Stimulated activated CD8-positive, alpha-beta memory T cell treated with anti-CD3 and anti-CD28 coated beads, Interleukin-12 subunit alpha, Interleukin-12 subunit beta, amount 100 ng/mL, for 1 hour (primary cell): Measurements from ENCODE around the gene SCN8A.

Experiments
- DNase-seq: peaks from one replicate; pipeline ENCODE4 v3.0.0-alpha.2; 2020; ENCODE audit warnings: low read depth

The SCN8A gene

DNA sequence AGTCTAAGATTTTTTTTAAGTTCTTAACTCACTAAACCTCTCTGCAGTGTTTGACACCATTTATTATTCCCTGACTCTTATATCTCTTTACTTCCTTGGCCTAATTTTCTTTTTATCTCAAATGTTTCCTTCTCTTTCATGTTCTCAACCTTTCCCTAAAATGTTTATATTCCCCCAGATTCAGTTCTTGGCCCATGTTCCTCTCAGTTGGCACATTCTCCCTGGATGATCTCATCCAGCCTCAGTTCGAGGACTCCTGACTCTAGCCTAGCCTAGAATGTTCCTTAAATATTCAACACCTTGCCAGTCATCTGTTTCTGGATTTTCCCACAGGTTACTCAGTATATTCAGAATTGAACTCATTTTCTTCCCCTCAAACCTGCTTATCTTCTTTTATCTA is 81.3 kb downstream of the SCN8A start:
- no peak for DNase-seq

DNA sequence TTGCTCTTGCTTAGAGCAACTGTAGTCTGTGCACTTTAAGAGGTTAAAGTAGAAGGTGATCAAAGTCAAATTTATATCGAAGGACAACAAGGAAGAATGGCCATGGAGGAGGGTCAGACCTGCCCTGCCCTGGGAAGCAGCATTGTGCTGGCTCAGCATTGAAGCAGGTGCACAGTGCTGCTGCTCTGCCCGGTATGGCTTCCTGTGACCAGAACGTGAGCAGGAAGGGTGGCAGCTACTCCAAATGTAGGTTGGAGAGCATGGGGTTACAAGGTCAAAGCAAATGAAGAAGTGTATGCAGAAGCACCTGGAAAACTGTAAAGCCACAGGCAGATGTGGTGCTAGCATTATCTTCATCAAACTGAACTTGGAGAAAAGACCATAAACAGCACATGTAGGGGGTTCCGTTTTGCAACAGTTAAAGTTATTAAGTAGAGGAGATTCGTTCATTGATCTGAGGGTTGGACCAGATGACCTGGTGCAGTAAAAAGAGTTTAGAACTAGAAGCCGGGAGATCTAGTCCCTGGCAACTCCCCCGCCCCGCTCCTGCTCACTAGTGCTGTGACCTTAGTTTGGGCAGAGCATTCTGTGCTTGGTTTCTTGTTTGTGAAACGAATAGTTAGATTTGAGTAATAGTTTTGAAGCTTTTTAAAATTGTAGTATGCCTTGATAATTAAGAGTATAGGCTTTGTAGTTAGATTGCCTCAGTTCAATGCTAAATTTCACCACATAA is 84.2 kb downstream of the SCN8A start:
- DNase-seq = no peak

DNA sequence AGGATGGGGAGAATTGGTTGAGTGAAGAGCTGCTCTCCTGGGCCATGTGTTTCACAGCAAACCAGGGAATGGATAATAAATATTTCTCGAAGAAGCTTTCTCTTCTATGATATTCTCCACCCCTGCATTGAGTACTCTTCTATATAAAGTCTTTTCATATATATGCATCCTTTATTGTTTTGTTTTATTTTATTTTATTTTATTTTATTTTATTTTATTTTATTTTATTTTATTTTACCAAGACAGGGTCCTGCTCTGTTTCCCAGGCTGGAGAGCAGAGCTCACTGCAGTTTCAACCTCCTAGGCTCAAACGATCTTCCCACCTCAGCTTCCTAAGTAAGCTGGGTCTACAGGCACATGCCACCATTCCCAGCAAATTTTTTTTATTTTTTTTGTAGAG is 85.8 kb downstream of the SCN8A start:
- DNase-seq = no peak

DNA sequence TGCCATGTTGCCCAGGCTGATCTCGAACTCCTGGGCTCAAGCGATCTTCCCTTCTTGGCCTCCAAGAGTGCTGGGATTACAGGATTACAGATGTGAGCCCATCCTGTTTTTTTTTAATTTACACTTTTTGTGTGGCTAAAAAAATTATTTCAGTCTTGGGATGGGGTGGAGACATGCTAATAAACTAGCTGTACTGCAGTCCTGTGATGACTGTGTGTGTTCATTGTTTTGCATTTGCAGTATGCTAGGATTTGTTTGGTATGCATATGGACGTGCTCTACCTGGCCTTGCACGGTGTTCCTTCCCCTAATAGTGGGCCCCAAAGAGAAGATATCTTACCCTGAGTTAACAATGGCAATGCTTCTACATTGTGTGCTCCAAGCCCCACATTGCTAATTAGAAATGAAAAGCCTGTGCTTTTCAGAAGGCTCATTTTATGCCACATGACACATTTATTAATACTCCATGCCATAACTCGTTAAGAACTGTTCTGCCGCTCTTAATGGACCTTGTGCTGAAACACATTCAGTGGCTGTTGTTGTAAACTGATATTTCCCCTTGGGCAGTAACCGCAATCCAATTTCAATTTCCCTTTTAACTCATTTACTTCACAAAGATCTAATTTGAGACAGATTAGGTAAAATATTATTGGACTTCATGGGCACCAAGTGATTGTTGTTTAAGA is 86.4 kb downstream of the SCN8A start:
- no peak for DNase-seq

- DNase-seq = no peak
Measured at GRCh38 chr12:51678086-51678724, 87.2 kb downstream of the SCN8A start.

GRCh38 chr12:51682981-51683380 is 91.9 kb downstream of the SCN8A start:
- DNase-seq = no peak

- no peak for DNase-seq
Measured at GRCh38 chr12:51683763-51684357, 92.8 kb downstream of the SCN8A start.

DNA sequence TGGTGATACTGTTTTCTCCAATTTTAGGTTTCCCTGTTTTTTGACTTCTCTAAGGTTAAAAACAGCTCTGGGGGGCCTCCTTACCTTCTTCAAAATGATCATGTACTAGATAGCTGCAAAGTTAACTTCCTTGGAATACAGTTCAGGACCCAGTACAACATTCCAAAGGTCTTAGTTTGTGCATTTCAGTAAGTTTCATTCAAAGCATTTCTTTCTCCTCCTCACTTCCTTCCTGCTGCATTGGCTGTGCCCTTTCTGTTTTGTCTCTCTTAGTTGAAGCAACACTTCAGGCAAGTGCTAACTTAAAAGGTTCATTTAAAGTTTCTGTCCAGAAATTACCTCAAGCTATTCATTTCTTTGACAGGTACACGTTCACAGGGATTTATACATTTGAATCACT is 95.7 kb downstream of the SCN8A start:
- no peak for DNase-seq

- DNase-seq = no peak
Measured at GRCh38 chr12:51687177-51687576, 96.1 kb downstream of the SCN8A start.

GRCh38 chr12:51687614-51688013 is 96.6 kb downstream of the SCN8A start:
- no peak for DNase-seq

DNA sequence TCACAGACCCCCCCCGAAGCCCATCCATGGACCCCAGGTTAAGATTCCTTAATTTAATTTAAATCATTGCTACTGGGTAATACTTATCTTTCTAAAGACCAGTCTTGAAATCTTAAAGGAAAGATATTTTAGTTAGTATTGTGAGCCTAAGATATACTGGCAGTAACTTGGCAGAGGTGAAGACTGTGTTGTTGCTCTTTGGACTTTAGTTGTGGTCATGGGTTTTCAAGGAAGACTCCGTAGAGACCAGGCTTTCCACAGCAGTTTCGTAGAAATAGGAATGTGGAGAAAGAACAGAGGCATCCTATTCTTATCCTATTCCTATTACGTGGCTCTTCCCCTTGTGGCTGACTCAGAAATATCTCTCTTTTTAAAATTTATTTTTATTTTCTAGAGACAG is 99.0 kb downstream of the SCN8A start:
- DNase-seq = no peak

GRCh38 chr12:51692016-51692415 is 101.0 kb downstream of the SCN8A start:
- no peak for DNase-seq

- no peak for DNase-seq
Measured at GRCh38 chr12:51693569-51693968, 102.5 kb downstream of the SCN8A start.

DNA sequence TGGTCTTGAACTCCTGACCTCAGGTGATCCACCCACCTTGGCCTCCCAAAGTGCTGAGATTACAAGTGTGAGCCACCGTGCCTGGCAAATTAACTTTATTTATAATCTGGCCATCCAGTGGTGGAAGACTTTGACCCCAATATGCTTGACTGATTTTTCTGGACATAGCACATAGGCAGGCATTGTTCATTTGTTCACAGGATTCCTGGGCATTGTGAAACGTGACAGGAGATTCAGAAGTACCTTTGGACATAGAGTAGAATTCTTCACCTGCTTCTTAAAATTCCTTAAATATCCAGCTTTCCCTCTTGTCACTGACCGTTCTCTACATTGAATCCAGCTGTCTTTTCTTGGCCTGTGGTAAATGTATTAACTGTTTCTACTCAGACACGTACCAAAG is 103.1 kb downstream of the SCN8A start:
- DNase-seq = no peak

DNA sequence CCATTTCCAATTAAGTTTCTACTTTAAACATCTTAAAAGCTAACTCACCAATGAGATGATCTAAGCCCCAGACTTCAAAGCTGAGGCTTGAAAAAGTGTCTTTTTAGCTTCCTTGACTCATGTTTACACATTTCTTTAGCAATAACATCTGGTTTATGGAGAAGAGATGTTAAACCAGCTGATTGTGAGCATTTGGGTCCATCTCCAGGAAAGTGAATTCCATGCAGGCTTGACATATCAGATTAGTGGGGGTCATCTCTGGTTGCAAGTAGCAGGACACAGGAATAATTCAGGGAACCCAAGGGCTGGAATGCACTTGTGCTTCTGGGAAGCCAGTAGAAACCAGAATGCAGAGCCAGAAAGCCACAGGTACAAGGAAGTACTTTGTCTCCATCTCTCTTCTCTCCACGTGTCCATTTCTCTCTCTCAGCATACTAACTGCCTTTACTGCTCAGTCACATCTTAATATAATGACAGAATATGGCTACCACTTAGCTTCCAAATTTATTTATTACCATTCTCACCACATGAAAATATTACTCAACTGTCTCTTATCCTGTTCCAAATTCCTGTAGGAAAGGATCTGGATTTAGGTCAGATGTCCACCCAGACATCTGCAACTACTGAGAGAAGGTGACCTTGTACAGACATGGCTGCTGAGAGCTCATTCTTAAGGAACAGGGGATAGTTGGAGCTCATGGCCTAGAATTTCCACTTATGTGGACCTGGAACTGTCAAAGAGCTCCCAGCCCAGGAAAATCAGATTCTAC is 104.4 kb downstream of the SCN8A start:
- no peak for DNase-seq

DNA sequence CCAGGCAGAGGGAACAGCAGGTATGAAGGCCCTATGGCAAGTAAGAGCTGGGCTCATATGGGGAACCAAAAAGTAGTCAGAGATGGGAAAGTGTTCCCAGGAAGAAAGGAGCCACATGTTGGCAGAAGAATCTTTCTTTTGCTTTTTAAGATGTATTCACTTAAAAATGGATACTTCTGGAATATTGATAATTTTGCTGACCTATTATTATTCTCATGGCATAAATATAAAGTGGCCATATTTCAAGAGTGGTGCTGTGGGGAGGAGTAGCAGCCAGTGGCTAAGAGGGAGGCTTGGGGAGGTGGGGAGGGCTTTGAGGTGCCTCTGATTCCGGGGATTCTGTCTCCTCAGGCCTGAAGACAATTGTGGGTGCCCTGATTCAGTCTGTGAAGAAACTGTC is 108.2 kb downstream of the SCN8A start:
- no peak for DNase-seq

DNA sequence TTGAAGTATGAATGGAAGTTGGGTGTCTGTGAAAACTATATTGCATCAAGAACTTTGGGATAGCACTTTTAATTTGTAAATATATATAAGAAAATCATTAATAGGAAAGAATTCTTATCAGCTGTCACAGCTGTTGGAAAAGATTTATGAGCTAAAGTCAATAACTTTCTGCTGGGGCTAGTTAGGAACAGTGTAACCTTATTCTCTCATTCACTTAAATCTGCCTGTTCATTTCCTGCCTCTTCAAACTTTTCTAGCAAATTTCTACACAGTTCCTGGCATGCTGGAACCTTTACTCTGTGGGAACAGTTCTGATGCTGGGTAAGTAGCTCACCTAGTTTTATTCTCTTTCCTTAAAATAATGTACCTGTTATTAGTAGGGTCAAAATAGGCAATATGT is 109.9 kb downstream of the SCN8A start:
- no peak for DNase-seq

DNA sequence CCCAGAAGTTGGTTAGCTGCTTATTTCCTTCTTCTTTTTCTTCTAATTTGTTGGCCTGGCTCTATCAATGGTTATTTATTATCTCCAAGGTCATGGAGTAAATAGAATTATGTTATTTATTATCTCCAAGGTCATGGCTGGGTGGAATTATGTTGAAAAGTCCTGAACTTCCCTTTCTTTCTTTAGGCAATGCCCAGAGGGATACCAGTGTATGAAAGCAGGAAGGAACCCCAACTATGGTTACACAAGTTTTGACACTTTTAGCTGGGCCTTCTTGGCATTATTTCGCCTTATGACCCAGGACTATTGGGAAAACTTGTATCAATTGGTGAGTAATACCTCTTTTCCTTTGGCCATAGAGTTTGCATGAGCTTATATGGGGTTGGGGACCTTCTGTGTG is 111.6 kb downstream of the SCN8A start:
- DNase-seq = no peak

DNA sequence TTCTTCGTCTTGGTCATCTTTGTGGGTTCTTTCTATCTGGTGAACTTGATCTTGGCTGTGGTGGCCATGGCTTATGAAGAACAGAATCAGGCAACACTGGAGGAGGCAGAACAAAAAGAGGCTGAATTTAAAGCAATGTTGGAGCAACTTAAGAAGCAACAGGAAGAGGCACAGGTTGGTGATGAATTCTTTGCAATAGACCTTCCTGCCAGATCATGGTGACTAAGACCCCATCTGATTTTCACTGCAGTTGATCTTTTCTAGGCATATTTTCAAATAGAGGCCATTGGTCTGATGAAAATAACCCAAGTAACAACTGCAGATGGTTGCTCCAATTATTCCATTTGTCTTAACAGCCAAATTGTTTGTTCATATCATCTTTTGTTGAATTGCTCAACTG is 114.4 kb downstream of the SCN8A start:
- DNase-seq = no peak

GRCh38 chr12:51706206-51706605 is 115.2 kb downstream of the SCN8A start:
- no peak for DNase-seq

- DNase-seq = no peak
Measured at GRCh38 chr12:51714666-51715065, 123.6 kb downstream of the SCN8A start.

GRCh38 chr12:51717326-51717925 is 126.4 kb downstream of the SCN8A start:
- DNase-seq = no peak
